ENCODE data around the gene STPG4. TPM values are rescaled to one million over a fixed set of nuclear protein-coding genes. Genes with fewer than 3 reads are reported as not detected.
A peak's percentile ranks its signal among the peaks of the same experiment; 100 is the strongest.

STPG4 gene
- total RNA-seq, 2 donors from 2014 or later: 0.15 to 0.42 TPM

- no peaks in the 10 kb centered on the region for H3K27me3 ChIP-seq (ENCODE audit: control insufficient read depth, insufficient read depth, low read length, poor library complexity, severe bottlenecking)
- Mint-ChIP-seq H3K9me3 (no peaks in the 10 kb centered on the region), H3K27me3 (ENCODE audit: insufficient read depth) (peaks cover 8% of the 10 kb centered on the region), H3K27ac (peak overlapping the region; percentile 21), H3K4me1 (peaks cover 42% of the 10 kb centered on the region), H3K36me3 (ENCODE audit: low read depth) (peaks cover 3% of the 10 kb centered on the region), H3K4me3 (no peak overlapping the region)
- no peak for DNase-seq
- H3K4me3 ChIP-seq (ENCODE audit: low read length): no peak overlapping the region
- no peak overlapping the region for H3K9ac ChIP-seq (ENCODE audit: extremely low read depth, low read length, poor library complexity, severe bottlenecking)
- no peaks in the 10 kb centered on the region for H3K9me3 ChIP-seq (ENCODE audit: control insufficient read depth, low read length)
- no peak for TF ChIP-seq CTCF (conservative IDR thresholded peaks at IDR 0.05)
- H3K27ac ChIP-seq (ENCODE audit: low read depth, low read length): no peak overlapping the region
- WGBS, 2 experiments (ENCODE audit: insufficient coverage in 1 of 2, insufficient read length in 1 of 2): 89 to 95% methylated on average over 10 of the region's 10 CpGs
- no peaks in the 10 kb centered on the region for H3K36me3 ChIP-seq (ENCODE audit: control insufficient read depth, insufficient read depth, low read length)
- peaks cover 21% of the 10 kb centered on the region for H3K4me1 ChIP-seq (ENCODE audit: control insufficient read depth, insufficient read depth, low read length)
Measured at GRCh38 chr2:47040651-47041050, 114.5 kb downstream of the STPG4 start.

GRCh38 chr2:47039913-47040562 lies 115.1 kb downstream of the STPG4 start:
- Mint-ChIP-seq H3K36me3 (ENCODE audit: low read depth) (no peaks in the 10 kb centered on the region), H3K4me3 (no peak overlapping the region), H3K27me3 (ENCODE audit: insufficient read depth) (peaks cover 8% of the 10 kb centered on the region), H3K9me3 (no peaks in the 10 kb centered on the region), H3K4me1 (peaks cover 48% of the 10 kb centered on the region), H3K27ac (no peak overlapping the region)
- Histone ChIP-seq H3K9ac (ENCODE audit: extremely low read depth, low read length, poor library complexity, severe bottlenecking) (no peak overlapping the region), H3K36me3 (ENCODE audit: control insufficient read depth, insufficient read depth, low read length) (no peaks in the 10 kb centered on the region), H3K27ac (ENCODE audit: low read depth, low read length) (no peak overlapping the region), H3K27me3 (ENCODE audit: control insufficient read depth, insufficient read depth, low read length, poor library complexity, severe bottlenecking) (no peaks in the 10 kb centered on the region), H3K9me3 (ENCODE audit: control insufficient read depth, low read length) (no peaks in the 10 kb centered on the region), H3K4me1 (ENCODE audit: control insufficient read depth, insufficient read depth, low read length) (peaks cover 27% of the 10 kb centered on the region), H3K4me3 (ENCODE audit: low read length) (no peak overlapping the region)
- no peak for DNase-seq
- WGBS, 2 experiments (ENCODE audit: insufficient coverage in 1 of 2, insufficient read length in 1 of 2): 94 to 98% methylated on average over 17 of the region's 17 CpGs
- no peak for TF ChIP-seq CTCF (conservative IDR thresholded peaks at IDR 0.05)

GRCh38 chr2:47039489-47039870 lies 115.6 kb downstream of the STPG4 start:
- Mint-ChIP-seq H3K4me3 (no peak overlapping the region), H3K4me1 (peaks cover 53% of the 10 kb centered on the region)
- H3K4me3 ChIP-seq (ENCODE audit: low read length): no peak overlapping the region

More at GRCh38 chr2:47039489-47039870, 115.6 kb downstream of the STPG4 start:
- no peaks in the 10 kb centered on the region for H3K9me3 ChIP-seq (ENCODE audit: control insufficient read depth, low read length)
- no peaks in the 10 kb centered on the region for H3K27me3 ChIP-seq (ENCODE audit: control insufficient read depth, insufficient read depth, low read length, poor library complexity, severe bottlenecking)
- no peak overlapping the region for H3K27ac ChIP-seq (ENCODE audit: low read depth, low read length)
- peaks cover 7% of the 10 kb centered on the region for H3K27me3 Mint-ChIP-seq (ENCODE audit: insufficient read depth)
- no peak for DNase-seq
- H3K9ac ChIP-seq (ENCODE audit: extremely low read depth, low read length, poor library complexity, severe bottlenecking): no peak overlapping the region
- H3K27ac Mint-ChIP-seq: no peak overlapping the region
- H3K9me3 Mint-ChIP-seq: no peaks in the 10 kb centered on the region
- H3K36me3 ChIP-seq (ENCODE audit: control insufficient read depth, insufficient read depth, low read length): no peaks in the 10 kb centered on the region
- WGBS, 2 experiments (ENCODE audit: insufficient coverage in 1 of 2, insufficient read length in 1 of 2): 90 to 93% methylated on average over 2 of the region's 2 CpGs
- H3K36me3 Mint-ChIP-seq (ENCODE audit: low read depth): no peaks in the 10 kb centered on the region
- no peak for TF ChIP-seq CTCF (conservative IDR thresholded peaks at IDR 0.05)
- peaks cover 32% of the 10 kb centered on the region for H3K4me1 ChIP-seq (ENCODE audit: control insufficient read depth, insufficient read depth, low read length)
